DMS53 (cell line): Measurements from ENCODE around the gene EFCAB8.
"Not testable (repeated sequence)": the region's sequence is repeated elsewhere in the genome, so short reads cannot be mapped to it uniquely, and the experiment has no call there.

ENCODE experiments used
- DNase-seq: peaks from one replicate; lab custom pipeline; 2025; lab: John Stamatoyannopoulos, UW

Gene EFCAB8

GRCh38 chr20:32972181-32973076 lies 113.7 kb downstream of the EFCAB8 start:
- DNase-seq: no peak

GRCh38 chr20:32973077-32973717 lies 114.5 kb downstream of the EFCAB8 start:
- no peak for DNase-seq

DNA sequence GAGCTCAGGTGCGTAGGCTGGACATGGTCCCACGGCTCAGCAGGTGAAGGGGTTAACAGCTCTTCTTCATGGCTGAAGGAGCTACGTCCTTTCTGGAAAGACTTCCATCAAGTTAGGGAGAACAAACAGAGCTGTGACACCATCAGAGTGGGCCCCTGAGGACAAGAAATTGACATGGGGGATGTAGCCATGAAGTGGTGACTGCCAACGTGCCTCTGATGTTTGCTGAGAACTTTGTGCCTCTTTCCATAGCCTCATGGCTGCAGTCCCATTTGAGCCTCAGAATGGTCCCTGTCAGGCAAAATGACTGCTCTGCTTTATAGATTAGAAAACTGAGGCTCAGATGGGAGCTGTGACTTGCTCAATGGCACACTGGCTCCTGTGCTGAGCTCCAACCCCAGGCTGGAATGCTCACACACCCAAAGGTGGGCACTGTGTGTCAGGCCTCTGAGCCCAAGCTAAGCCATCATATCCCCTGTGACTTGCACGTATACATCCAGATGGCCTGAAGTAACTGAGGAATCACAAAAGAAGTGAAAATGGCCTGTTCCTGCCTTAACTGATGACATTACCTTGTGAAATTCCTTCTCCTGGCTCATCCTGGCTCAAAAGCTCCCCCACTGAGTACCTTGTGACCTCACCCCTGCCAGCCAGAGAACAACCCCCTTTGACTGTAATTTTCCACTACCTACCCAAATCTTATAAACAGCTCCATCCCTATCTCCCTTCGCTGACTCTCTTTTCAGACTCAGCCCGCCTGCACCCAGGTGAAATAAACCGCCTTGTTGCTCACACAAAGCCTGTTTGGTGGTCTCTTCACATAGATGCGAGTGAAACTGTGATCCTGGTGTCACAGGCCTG lies 115.7 kb downstream of the EFCAB8 start:
- DNase-seq: not testable (repeated sequence)

DNA sequence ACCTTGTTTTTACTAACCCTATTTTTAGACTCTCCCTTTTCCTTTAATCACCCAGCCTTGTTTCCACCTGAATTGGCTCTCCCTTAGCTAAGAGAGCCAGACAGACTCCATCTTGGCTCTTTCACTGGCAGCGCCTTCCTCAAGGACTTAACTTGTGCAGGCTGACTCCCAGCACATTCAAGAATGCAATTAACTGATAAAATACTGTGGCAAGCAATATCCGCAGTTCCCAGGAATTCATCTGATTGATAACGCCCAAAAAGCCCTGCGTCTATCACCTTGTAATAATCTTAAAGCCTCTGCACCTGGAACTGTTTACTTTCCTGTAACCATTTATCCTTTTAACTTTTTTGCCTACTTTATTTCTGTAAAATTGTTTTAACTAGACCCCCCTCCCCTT lies 116.4 kb downstream of the EFCAB8 start:
- not testable (repeated sequence) for DNase-seq

- no peak for DNase-seq
These were observed 117.3 kb downstream of the EFCAB8 start for GRCh38 chr20:32975698-32976674.

- no peak for DNase-seq
These were observed 118.0 kb downstream of the EFCAB8 start for GRCh38 chr20:32976746-32977145.

DNA sequence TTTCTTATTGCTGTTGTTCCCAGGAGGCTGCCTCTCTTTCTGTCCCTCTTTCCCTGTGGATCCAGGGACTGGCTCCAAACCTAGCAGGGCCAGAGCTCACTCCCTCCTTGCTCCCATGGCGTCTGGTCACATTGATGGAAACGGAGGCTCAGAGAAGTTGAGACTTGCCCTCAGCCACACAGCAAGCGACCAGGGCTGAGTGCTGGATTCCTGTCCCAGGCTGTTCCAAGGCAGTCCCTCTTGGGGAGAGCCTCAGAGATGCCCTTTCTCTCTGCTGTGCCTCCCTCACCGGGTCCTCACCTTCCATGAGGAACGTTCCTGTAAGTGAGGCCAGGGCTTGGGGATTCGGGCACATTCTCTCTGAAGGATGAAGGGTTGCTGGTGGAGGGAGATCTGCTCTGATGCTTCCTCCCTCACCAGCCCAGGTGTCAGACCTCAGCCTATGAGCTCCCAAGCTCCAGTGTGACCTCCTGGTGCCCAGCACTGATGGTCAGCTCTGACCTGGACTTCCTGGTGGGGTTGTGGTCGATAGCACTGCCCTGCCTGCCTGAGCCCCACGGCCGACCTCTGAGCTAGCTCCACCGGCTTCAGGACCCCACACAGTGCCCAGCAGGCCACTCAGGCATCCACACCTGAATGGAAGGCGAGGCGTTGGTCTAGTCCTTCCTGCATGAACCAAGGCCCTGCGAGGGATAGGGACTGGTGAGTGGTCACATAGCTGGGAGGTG lies 118.7 kb downstream of the EFCAB8 start:
- DNase-seq: no peak

DNA sequence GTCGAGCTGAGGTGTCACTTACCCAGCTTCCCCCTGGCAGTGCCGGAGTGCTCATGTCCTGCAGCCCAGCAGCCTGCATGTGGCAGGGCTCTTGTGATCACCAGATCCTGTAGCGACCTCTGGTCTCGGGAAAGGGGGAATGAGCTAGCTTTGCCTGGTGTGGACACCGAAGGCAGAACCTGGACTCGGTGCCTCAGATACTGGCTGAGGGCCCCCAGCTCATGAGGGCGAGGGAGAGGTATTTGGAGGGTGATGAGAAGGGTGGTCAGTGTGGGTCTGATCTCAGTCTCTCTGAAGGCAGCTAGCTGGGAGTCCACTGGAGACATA lies 119.2 kb downstream of the EFCAB8 start:
- no peak for DNase-seq

GRCh38 chr20:32979201-32979998 lies 120.7 kb downstream of the EFCAB8 start:
- no peak for DNase-seq

- no peak for DNase-seq
These were observed 121.6 kb downstream of the EFCAB8 start for GRCh38 chr20:32980131-32980941.

DNA sequence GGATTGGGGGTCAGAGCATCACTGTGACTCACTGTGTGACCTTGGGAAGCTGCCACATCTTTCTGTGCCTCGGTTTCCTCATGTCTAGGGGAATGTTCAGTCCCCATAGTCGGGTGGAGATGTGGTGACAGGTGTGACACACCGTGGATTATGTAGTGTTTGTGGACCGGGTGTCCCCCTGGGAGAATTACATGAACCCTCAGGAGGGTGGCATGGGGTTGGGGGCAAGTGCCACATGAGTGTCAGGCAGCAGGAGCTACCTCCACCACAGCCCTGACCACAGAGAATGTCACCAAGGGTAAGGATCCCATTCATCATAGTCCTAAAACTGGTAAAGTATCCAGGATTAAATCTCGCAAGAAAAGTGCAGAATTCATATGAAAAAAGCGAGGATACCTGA lies 122.3 kb downstream of the EFCAB8 start:
- DNase-seq: no peak

DNA sequence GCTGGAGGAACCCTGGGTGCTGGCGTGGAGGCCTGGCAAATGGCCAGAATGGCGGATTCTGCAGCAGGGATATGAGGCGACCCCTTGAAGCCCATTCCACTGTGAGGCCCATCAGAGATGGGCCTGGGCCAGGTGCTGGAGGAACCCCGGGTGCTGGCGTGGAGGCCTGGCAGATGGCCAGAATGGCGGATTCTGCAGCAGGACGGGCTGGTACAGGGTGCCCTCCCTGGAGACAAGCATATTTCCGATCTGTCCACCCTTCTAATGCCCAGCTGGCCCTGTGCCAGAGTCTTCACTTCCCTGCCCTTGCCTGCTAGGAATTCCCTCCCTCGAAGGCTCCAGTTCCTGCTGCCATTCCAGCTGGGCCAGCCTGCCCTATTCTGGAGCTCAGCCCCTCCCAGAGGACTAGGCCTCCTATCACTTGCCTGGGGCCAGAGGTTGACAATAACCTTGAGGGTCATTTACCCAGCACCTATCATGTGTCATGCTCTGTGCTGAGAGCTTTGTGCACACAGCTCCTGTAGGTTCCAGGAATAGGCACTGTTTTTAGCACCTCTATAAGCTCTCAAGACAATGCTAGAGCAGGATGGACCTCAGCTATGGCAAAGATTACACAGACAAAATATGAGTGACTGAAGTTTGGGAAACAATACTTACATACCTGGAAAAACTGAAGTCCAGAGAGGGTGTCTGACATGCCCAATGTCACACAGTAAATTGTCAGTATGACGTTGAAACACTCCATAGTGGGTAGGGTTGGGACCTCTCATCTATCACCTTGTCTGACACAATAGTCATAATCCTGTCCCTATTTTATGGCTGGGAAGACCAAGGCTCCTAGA lies 124.1 kb downstream of the EFCAB8 start:
- peak; percentile 15 for DNase-seq

DNA sequence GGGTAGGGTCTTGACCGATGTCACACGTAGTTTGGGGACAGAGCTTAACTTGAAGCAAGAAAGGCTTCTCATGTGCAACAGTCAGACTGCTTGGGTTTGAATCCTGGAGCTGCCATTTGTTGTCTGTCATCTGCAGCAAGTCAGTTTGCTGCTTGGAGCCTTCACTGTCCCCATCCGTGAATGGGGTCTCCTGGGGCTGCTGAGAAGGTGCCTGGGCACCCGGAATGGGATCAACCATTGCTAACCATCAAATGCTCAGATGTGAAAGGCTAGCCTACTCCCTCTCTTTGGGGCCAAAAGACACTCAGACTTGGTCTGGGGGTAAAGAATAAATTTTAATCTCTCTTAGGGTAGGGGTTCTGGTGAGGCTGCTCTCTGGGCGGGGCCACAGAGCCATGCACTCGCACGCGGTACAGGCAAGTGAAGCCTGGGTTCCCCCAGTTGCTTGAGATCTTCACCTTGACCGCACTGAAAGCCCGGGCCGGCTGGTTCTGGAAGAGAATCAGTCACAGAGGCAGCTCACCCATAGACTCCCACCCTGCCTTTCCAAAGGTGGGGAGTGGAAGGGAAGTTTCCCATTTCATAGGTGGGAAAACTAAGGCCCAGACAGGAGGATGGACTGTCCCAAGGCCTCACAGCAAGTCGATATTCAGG lies 124.9 kb downstream of the EFCAB8 start:
- DNase-seq: no peak

GRCh38 chr20:32984196-32984595 lies 125.5 kb downstream of the EFCAB8 start:
- DNase-seq: no peak

GRCh38 chr20:32984631-32985354 lies 126.1 kb downstream of the EFCAB8 start:
- no peak for DNase-seq

DNA sequence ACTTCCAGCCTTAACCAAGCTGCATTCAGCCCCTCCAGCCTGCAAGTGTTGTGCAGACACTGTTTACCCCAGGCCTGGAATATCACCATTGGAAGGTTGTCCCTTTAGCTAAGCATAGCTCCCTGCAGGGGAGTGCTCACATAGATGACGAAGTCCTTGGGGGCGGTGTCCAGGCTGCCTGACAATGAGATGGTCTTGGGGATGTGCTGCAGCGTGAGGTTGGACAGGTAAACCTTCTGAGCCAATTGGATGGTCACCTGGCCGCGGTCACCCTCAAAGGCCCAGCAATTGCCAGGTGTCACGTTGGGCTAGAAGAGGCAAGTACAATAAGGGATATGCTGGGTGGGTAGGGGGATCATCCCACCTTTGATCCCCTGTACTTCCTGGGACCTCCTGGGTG lies 126.9 kb downstream of the EFCAB8 start:
- no peak for DNase-seq
